ENCODE data around the gene SLU7.

Gene SLU7

GRCh38 chr5:160418561-160419457, at the start of gene SLU7:
Gene SLU7 (minus strand): TSS chr5:160419081. CDS start chr5:160415294, 3,787 bp downstream.
- peak; percentile 90 for DNase-seq (ENCODE audit: low spot score)

GRCh38 chr5:160468363-160468975, 49.6 kb upstream of the SLU7 start:
- DNase-seq (ENCODE audit: low spot score): no peak

- DNase-seq (ENCODE audit: low spot score): peak; percentile 68
These were observed 48.9 kb upstream of the SLU7 start for GRCh38 chr5:160467555-160468362.

- DNase-seq (ENCODE audit: low spot score): peak; percentile 17
These were observed 48.1 kb upstream of the SLU7 start for GRCh38 chr5:160466889-160467554.

- no peak for DNase-seq (ENCODE audit: low spot score)
These were observed 47.2 kb upstream of the SLU7 start for GRCh38 chr5:160466116-160466515.

GRCh38 chr5:160464466-160464797, 45.6 kb upstream of the SLU7 start:
- no peak for DNase-seq (ENCODE audit: low spot score)

- DNase-seq (ENCODE audit: low spot score): peak; percentile 56
These were observed 45.0 kb upstream of the SLU7 start for GRCh38 chr5:160463740-160464465.

GRCh38 chr5:160463227-160463626, 44.3 kb upstream of the SLU7 start:
- DNase-seq (ENCODE audit: low spot score): no peak

GRCh38 chr5:160462167-160462566, 43.3 kb upstream of the SLU7 start:
- no peak for DNase-seq (ENCODE audit: low spot score)

GRCh38 chr5:160461378-160461777, 42.5 kb upstream of the SLU7 start:
- no peak for DNase-seq (ENCODE audit: low spot score)

GRCh38 chr5:160460377-160461049, 41.6 kb upstream of the SLU7 start:
- DNase-seq (ENCODE audit: low spot score): no peak

- DNase-seq (ENCODE audit: low spot score): no peak
These were observed 40.2 kb upstream of the SLU7 start for GRCh38 chr5:160458806-160459800.

GRCh38 chr5:160457252-160457651, 38.4 kb upstream of the SLU7 start:
- DNase-seq (ENCODE audit: low spot score): no peak

GRCh38 chr5:160456480-160457177, 37.7 kb upstream of the SLU7 start:
- no peak for DNase-seq (ENCODE audit: low spot score)

- DNase-seq (ENCODE audit: low spot score): no peak
These were observed 36.7 kb upstream of the SLU7 start for GRCh38 chr5:160455600-160455999.

- DNase-seq (ENCODE audit: low spot score): no peak
These were observed 34.9 kb upstream of the SLU7 start for GRCh38 chr5:160453751-160454150.

GRCh38 chr5:160452795-160453194, 33.9 kb upstream of the SLU7 start:
- no peak for DNase-seq (ENCODE audit: low spot score)

- DNase-seq (ENCODE audit: low spot score): no peak
These were observed 33.2 kb upstream of the SLU7 start for GRCh38 chr5:160452036-160452435.

GRCh38 chr5:160451281-160451680, 32.4 kb upstream of the SLU7 start:
- no peak for DNase-seq (ENCODE audit: low spot score)

Measured in kidney capillary endothelial cell (primary cell).